ENCODE data around the gene ZNF668. TPM values are rescaled to one million over a fixed set of nuclear protein-coding genes. Genes with fewer than 3 reads are reported as not detected.
A peak's percentile ranks its signal among the peaks of the same experiment; 100 is the strongest.

Gene ZNF668
- polyA plus RNA-seq, 1 of the 3 experiments (the other 2 are of a cell fraction): 13.6 TPM

GRCh38 chr16:31117384-31118222 lies 43.6 kb upstream of the ZNF668 start, which contains the start of gene KAT8:
Gene KAT8, plus strand, starts transcription at chr16:31117664. Its CDS starts 18 bp downstream, at chr16:31117682.
- no peaks in the 10 kb centered on the region for H3K9me2 ChIP-seq
- 2% methylated on average over 53 of the region's 68 CpGs for WGBS (ENCODE audit: low lambda C conversion rate)
- H3K79me2 ChIP-seq (ENCODE audit: insufficient read depth): peaks cover 40% of the 10 kb centered on the region
- peak; percentile 98 for DNase-seq
- peaks cover 17% of the 10 kb centered on the region for H3F3A ChIP-seq (replicated peaks; ENCODE audit: insufficient read depth)
- H3K9me3 ChIP-seq: no peaks in the 10 kb centered on the region
- no peaks in the 10 kb centered on the region for H3K27me3 ChIP-seq (ENCODE audit: insufficient read depth)
- peak within 1 kb of the TSS; percentile 74 to 83 for H3K27ac ChIP-seq (ENCODE audit: low read depth in 2 of 2, low read length in 1 of 2)
- POLR2A ChIA-PET: interaction anchor here (0.6 to 2.9 kb wide), 23 partner anchors 9 to 596 kb away, joined by 3 to 43 read pairs (median 5); partner anchors contain the start of genes BCKDK, FUS, PRSS8 and STX4
- peaks cover 5% of the 10 kb centered on the region; the same call in 1 of the 2 replicates for H4K20me1 ChIP-seq (ENCODE audit: insufficient read depth)
- peak within 1 kb of the TSS; percentile 61 to 95 for H3K4me3 ChIP-seq (ENCODE audit: low read depth in 2 of 2, low read length in 1 of 2)
- peak within 1 kb of the TSS; percentile 98 for H3K4me2 ChIP-seq
- peak within 1 kb of the TSS; percentile 87 for H3K9ac ChIP-seq
- H3K4me1 ChIP-seq (ENCODE audit: control insufficient read depth in 1 of 2, insufficient read depth in 2 of 2, low read depth in 1 of 2, low read length in 1 of 2): peaks cover 6 to 8% of the 10 kb centered on the region in 2 experiments; a peak in 2 of 4 replicates
- H2AFZ ChIP-seq (ENCODE audit: low read depth): 0 out of 2 replicates have a peak within 1 kb of the TSS, but pooled peaks have one; percentile 48
- CTCF ChIA-PET: interaction anchor here (0.8 to 3.9 kb wide), 5 partner anchors 14 to 326 kb away, joined by 3 to 28 read pairs (median 3); no protein-coding TSS in a partner anchor
- H3K36me3 ChIP-seq (replicated peaks in 1 of 2; ENCODE audit: control insufficient read depth in 1 of 2, insufficient read depth in 2 of 2, low read length in 1 of 2): peaks cover 27 to 35% of the 10 kb centered on the region in 2 experiments
- TF ChIP-seq POLR2AphosphoS5 (IDR thresholded peaks at IDR 0.05; ENCODE audit: low read depth, low read length): peak; percentile 95
- no peak; the same call in 1 of the 2 replicates for TF ChIP-seq FOXM1 (IDR thresholded peaks at IDR 0.05; ENCODE audit: low read depth)
- TF ChIP-seq REST (IDR thresholded peaks at IDR 0.05; ENCODE audit: low read depth, low read length): no peak
- peak; percentile 45; the same call in 1 of the 2 replicates for TF ChIP-seq ELF1 (IDR thresholded peaks at IDR 0.05)
- peak; percentile 61 for TF ChIP-seq PBX3 (IDR thresholded peaks at IDR 0.05)
- no peak for TF ChIP-seq USF1 (IDR thresholded peaks at IDR 0.05; ENCODE audit: borderline replicate concordance, low read depth)
- peak; percentile 87 for TF ChIP-seq TAF1 (IDR thresholded peaks at IDR 0.05; ENCODE audit: borderline replicate concordance, low read depth, low read length)
- no peak for TF ChIP-seq EP300 (IDR thresholded peaks at IDR 0.05; ENCODE audit: borderline replicate concordance in 1 of 2, low read depth in 1 of 2, low read length in 1 of 2)
- no peak for TF ChIP-seq FOSL2 (IDR thresholded peaks at IDR 0.05; ENCODE audit: borderline replicate concordance, low read depth)
- peak; percentile 12; the same call in 1 of the 2 replicates for TF ChIP-seq RAD21 (IDR thresholded peaks at IDR 0.05; ENCODE audit: low read length)
- peak; percentile 28; the same call in 1 of the 2 replicates for TF ChIP-seq MAX (IDR thresholded peaks at IDR 0.05; ENCODE audit: low read depth)
- TF ChIP-seq RFX5 (IDR thresholded peaks at IDR 0.05; ENCODE audit: low read length): no peak; the same call in 1 of the 2 replicates
- no peak for TF ChIP-seq GATA2 (CRISPR knock-in tag; IDR thresholded peaks at IDR 0.05)
- TF ChIP-seq NRF1 (IDR thresholded peaks at IDR 0.05; ENCODE audit: low read depth, low read length): no peak
- peak; percentile 49; the same call in 1 of the 2 replicates for TF ChIP-seq ZBTB33 (IDR thresholded peaks at IDR 0.05; ENCODE audit: borderline replicate concordance, low read depth)
- peak; percentile 97 for TF ChIP-seq GABPA (IDR thresholded peaks at IDR 0.05; ENCODE audit: low read depth)
- no peak for TF ChIP-seq JUND (IDR thresholded peaks at IDR 0.05)
- TF ChIP-seq FOXJ3 (CRISPR knock-in tag; IDR thresholded peaks at IDR 0.05): no peak
- no peak for TF ChIP-seq CTCF (IDR thresholded peaks at IDR 0.05)
- TF ChIP-seq YY1 (IDR thresholded peaks at IDR 0.05; ENCODE audit: low read depth): peak; percentile 94
- TF ChIP-seq MEF2A (IDR thresholded peaks at IDR 0.05; ENCODE audit: borderline replicate concordance, low read depth): no peak
- peak; percentile 70; the same call in 1 of the 2 replicates for TF ChIP-seq MXI1 (IDR thresholded peaks at IDR 0.05; ENCODE audit: low read depth, low read length)
- peak; percentile 87 for TF ChIP-seq CHD2 (IDR thresholded peaks at IDR 0.05; ENCODE audit: low read length, partially characterized antibody)

All from SK-N-SH (cell line).